Stimulated activated CD4-positive, alpha-beta T cell treated with anti-CD3 and anti-CD28 coated beads, Interleukin-4, amount 100 ng/mL, for 1 hour (primary cell): ENCODE results near the gene PFDN4.
A peak's percentile ranks its signal among the peaks of the same experiment; 100 is the strongest.

ENCODE experiments used
- DNase-seq: peaks from one replicate; pipeline ENCODE4 v3.0.0-alpha.2; 2020

Gene PFDN4

DNA sequence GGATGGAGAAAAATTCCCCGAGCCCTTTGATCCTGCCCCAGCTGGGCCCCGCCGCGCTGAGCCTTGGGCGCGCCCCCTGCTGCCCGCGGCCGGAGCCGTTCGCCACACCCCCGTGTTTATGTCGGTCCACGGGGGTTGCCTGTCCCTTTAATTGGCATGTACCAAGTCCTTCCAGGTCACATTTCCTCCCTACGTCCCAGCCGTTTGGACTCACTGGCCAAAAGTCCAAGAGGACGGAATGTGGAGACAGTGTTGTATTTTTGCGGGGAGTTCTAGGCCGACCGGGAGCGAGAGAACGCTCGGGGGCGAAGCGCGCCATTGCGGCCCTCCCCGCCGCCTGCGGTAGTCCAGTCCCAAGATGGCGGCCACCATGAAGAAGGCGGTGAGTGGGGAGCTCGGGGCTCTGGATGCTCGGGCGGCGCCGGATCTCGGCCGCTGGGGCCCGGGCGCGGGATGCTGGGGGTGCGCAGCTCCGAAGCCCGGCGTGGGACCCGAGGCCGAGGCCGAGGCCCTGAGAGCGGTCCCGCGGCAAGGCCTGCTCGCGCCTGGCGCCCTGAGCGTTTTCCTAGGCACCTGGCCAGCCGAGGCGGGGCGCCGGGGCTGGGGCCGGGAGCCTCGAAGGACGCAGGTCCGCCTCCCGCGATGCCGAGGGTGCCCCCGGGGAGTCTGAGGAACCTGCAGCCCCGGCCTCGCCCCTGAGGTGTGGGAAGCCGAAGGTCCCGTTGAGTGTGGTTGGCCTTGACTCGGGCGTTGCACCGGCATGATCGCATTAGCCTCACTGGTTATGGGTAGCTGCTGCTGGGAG lies at the start of gene PFDN4:
Gene PFDN4 (plus strand): TSS at position 345 of the 805 bp plus-strand sequence. CDS start 14 bp downstream, at position 359.
- peak; percentile 79 for DNase-seq

GRCh38 chr20:54158226-54158625 lies 49.7 kb upstream of the PFDN4 start:
- DNase-seq, result no peak

GRCh38 chr20:54158856-54159418 lies 49.0 kb upstream of the PFDN4 start:
- DNase-seq, result no peak

GRCh38 chr20:54160065-54161007 lies 47.6 kb upstream of the PFDN4 start:
- DNase-seq, result no peak

DNA sequence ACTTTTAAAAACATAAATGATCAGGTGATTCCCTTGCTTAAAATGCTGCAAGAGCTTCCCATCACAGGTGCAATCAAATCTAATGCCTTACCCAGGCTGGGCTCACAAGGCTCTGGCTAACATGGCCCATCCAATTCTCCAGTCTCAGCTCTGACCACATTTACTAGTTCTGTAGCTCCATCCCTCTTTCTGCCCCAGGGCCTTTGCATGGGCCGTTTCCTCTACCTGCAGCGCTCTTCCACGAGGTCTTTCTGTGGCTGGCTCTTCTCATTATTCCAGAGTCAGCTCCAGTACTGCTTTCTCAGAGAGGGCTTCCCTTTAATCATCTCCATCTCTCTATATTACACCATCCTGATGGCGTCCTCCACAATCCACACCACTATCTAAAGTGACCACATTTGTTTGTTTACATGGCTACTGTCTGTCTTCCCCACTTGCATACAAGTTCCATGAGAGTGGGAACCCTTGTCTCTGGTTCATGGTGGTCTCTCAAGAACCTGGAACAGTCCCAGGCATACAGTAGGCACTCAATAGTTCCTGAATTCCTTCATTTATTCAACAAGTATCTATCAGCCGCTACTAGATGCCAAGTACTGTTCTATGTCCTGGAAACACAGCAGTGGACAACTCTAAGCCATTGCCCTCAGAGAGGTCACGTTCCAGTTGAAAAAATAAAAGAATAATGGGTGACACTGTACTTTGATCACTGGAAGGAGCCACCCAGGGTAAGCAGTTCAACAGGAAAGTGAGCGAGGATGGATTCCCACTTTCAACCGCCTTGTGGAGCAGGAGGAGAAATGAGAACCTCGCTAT lies 46.7 kb upstream of the PFDN4 start:
- no peak for DNase-seq

DNA sequence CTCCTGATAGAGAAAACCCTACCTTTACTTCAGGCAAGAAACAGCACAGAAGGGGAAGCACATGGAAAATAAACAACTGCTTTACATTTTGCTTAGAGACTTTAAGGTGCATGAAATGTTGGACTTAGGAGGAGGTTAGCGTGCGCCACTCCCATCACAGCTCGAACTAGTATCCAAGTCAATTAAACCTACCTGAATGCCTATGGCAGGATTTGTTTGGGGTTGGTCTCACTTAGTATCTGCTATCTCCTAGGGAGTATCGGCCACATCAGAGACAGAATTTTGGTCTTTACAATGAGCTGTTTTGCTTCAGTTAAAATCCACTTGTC lies 46.1 kb upstream of the PFDN4 start:
- DNase-seq, result no peak

DNA sequence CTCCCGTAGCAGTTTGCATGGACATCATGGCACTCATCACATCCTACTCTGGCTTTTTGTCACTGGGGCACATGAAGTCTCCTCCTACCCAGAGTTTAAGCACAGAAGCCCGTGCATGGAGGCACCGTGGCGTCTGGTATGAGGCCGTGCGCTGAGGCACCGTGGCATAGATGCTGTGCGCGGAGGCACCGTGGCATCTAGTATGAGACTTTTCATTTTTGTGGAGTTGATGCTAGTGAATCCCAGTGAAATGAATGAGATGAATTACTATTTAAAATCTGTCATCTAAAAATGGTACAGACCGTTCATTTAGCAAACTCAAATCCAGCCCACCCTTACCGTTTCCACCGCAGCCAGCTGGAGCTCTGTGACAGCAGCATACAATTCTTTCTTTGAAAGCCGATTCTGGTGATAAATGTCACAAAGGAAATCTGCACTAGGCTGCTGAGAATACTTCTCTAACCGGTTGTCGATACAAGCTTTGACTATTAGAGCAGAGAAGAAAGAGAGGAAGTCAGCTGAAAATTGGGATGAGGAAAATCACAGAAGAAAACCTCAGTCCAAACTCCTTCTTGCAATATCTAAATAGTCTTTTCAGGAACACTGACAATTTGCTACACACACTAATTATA lies 45.4 kb upstream of the PFDN4 start:
- no peak for DNase-seq

GRCh38 chr20:54163402-54163801 lies 44.5 kb upstream of the PFDN4 start:
- DNase-seq, result no peak

- no peak for DNase-seq
These were observed 42.9 kb upstream of the PFDN4 start for GRCh38 chr20:54165014-54165413.

- DNase-seq, result no peak
These were observed 42.1 kb upstream of the PFDN4 start for GRCh38 chr20:54165803-54166202.

DNA sequence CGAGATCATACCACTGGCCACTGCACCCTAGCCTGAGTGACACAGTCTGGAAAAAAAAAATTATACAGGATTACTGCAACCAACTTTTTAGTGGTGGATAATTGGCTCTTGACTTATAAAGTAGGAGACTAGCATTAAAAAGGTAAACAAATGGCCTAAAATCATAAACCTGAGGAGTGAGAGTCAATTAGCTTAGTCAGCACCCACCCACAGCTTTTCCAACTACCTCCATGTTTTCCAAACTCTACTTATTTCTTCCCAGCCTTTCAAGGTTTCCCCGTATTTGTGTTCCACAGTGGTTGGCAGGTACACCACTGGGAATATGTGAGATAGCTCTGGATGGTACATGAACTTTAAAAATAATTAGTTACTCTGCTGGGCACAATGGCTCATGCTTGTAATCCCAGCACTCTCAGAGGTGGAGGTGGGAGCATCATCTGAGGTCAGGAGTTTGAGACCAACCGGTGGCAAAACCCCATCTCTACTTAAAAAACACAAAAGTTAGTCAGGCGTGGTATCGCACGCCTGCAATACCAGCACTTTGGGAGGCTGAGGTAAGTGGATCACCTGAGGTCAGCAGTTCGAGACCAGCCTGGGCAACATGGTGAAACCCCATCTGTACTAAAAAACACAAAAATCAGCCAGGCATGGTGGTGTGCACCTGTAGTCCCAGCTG lies 40.8 kb upstream of the PFDN4 start:
- DNase-seq, result no peak

DNA sequence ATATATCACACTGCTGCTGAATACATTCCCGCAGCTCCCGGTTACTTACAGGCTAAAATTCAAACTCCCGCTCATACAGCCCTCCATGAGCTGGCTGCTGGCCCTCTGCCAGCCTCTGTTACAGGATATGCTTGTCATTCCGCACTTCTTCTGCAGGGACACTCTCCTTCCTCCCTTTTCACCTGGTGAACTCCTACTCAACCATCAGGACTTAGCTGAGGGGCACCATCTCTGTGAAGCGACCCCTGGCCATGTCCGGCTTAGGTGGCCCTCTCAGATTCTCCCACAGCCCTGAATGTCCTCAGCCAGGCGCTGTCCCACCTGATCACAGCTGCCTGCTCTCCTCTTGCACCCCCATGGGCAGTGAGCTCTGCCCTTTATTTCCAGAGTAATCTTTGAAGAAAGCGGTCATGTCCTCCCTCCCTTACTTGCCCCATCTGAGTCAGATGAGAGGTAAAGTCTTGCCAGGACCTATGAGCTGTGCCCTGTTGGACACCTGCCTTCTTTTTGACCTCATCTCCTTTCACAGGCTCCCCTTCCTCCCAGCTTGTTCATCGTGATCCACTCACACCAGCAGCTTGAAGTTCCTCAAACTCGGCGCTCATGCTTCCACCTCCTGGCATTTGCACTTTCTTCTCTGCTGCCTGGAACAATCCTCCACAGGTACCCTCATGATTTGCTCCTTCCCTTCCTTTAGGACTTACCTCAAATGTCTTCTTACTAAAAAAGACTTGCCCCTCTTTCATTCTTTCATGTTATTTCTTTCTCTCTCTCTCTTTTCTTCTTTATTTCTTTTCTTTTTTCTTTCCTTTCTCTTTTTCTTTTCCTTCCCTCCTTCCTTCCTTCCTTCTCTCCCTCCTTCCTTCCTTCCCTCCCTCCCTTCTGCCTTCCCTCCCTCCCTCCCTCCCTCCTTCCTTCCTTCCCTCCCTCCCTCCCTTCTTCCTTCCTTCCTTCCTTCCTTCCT lies 39.7 kb upstream of the PFDN4 start:
- DNase-seq, result no peak

DNA sequence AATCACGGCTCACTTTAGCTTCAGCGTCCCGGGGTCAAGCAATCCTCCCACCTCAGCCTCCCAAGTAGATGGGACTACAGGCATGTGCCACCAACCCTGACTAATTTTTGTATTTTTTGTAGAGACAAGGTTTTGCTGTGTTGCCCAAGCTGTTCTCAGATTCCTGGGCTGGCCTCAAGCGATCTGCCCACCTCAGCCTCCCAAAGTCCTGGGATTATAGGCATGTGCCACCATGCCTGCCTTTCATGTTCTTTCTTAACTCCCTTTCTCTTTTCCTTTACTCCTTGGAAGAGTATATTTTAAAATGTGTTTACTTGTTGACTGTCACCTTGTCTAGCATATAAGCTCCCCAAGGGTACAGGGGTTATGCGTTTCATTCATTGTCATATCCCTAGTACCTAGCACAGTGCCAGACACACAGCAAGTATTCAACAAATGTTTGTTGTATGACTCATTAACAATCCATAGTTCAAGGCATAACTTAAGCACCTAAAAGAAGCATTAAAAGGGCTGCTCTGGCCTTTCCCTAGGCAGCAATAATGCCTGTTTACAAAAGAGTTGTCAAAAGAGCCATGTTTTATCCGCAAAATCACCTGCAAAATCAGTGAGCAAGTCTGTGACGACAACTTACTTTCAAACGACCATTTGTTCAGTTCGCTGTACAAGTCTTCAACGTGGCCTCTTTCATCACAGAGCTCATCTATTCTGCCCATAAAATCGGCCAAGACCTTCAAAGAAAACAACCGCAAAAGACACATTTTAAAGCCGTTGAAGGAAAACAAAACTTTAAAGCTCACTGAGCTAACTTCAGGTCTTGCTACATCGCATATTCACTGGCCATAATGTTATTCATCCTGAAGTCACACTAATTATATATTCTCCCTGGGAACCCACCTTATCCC lies 38.7 kb upstream of the PFDN4 start:
- no peak for DNase-seq

DNA sequence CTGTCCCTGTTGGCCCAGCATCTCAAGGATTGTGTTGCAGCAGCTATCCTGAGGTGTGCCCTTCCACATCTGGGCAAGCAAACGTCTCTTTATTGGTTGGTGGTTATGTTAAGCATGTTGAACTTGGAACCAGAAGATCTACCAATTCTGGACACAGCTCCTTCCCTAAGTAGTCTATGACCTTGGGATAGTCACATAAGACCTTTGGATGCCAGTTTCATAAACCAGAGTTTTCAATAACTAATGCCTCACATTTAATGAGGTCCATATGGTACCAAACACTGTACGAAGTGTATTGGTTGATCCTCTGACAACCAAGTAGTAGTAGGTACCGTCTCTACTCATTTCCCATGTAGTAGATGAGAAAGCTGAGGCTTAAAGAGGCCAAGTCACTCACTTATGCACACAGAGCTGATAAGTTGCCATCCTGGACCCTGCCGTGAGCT lies 37.8 kb upstream of the PFDN4 start:
- no peak for DNase-seq

DNA sequence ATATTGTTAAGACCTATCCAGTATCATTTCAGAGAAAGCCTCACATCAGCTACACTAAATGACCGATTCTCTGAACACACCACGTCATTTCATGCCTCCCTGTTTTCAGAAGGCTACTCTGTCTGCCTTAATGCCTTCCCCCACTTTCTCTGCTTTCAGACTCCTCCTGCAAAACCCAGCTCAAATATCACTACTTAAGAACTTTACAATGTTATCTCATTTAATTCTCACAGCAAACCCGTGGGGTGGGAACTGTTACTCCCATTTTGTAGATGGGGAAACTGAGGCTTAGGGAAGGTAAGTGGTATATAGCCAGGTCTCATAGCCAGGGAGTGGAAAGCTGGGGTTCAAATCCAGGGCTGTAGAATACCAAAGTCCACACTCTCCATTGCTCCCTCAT lies 36.9 kb upstream of the PFDN4 start:
- DNase-seq, result no peak

- no peak for DNase-seq
These were observed 35.4 kb upstream of the PFDN4 start for GRCh38 chr20:54172532-54172855.

- DNase-seq, result no peak
These were observed 34.8 kb upstream of the PFDN4 start for GRCh38 chr20:54172856-54173652.

DNA sequence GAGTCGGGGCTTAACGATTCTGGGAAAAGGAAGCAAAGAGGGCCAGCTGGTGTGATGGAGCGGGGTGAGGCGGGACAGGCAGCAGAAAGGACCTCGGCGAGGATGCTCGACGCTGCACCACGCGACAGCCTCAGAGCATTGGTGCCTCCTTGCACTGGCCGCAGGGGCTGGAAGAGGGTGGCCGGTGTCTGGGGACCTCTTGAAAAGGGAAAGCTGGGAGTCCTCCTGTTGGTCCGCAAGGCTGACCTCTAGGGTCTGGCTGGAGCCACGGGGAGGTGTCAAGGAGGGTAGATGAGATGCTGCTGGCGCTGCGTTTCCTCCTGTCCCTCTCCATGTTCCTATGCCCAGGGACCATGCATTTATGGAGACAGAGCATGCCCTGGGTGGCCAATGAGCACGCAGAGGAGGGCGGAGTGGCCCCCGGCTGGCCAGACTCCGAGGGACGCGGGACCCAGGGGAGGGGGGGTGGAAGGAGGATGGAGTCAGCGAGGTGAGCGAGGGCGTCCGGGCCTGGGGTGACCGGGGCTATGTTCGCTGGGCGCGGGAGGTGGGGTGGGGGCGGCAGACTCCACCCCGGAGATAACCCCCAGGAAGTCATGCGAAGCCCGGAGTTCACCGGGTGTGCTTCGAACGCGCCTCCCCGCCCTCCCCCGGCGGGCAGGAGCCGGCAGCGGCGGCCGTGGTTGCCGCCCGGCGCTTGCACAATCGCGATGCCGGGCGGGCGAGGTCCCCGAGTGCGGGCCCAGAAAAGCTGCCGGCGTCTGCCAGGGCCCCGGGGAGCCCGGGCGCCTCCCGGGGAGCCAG lies 34.0 kb upstream of the PFDN4 start, which contains the start of gene CYP24A1:
Gene CYP24A1 (minus strand): TSS at position 334 of the 804 bp plus-strand sequence. CDS start 407 bp downstream, outside the sequence.
- no peak for DNase-seq
